GM12878 (cell line): ENCODE data around the gene ZBED4.

Experiments used
- JUND ChIP-seq: IDR thresholded peaks from 2 replicates; pipeline ENCODE4 v1.6.1; 2012; ENCODE audit warnings: low read depth, mild to moderate bottlenecking, low read length, improper control_type of control experiment, moderate library complexity
- TF ChIP-seq, protein P1 (sequence below): IDR thresholded peaks from 2 replicates; pipeline ENCODE4 v1.6.1; 2011; ENCODE audit warnings: low read depth, mild to moderate bottlenecking, low read length, moderate library complexity, borderline replicate concordance; ENCODE audit errors: extremely low read depth

DNA sequence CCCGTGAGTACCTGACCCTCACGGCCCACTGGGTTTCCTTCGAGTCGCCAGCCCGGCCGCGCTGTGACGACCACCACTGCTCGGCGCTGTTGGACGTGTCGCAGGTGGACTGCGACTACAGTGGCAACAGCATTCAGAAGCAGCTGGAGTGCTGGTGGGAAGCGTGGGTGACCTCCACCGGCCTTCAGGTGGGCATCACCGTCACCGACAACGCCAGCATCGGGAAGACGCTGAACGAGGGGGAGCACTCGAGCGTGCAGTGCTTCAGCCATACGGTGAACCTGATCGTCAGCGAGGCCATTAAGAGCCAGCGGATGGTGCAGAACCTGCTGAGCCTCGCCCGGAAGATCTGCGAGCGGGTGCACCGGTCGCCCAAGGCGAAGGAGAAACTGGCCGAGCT, 32.2 kb downstream of the ZBED4 start:
- TF ChIP-seq, protein P1, sequence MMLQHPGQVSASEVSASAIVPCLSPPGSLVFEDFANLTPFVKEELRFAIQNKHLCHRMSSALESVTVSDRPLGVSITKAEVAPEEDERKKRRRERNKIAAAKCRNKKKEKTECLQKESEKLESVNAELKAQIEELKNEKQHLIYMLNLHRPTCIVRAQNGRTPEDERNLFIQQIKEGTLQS, result no peak
- TF ChIP-seq JUND, result no peak
